ENCODE measurements around the gene PDE3A.

The PDE3A gene

DNA sequence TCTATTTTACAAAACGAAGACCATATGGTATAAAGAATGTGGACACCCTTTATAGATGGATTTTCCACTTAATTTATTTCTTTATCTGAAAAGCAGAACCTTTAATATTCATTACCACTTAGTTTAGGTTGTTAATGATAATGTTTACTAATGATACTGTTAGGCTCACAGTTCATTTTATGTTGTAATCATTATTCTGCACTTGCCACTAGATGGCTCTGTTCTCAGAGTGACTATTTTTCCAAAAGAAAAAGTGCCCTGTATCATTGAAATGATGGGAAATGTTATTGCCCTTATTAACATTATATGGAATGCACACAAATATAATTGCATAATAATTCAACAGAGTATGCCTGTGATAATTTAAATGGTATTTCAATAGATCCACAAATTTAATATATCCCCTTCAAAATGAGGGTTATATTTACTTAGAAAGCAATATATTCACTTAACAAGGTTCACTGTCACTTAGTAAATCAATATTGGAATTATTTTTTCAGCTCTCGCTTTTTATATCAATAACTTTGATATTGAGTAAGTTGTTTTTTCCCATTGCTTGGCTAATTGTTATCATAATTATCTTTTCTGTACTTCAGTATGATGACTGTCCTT, 95.7 kb downstream of the PDE3A start:
- Mint-ChIP-seq H3K9me3 (no peaks in the 10 kb centered on the region), H3K36me3 (ENCODE audit: low read depth) (no peaks in the 10 kb centered on the region), H3K4me3 (no peak overlapping the region), H3K27me3 (no peaks in the 10 kb centered on the region), H3K27ac (no peak overlapping the region), H3K4me1 (ENCODE audit: low read depth) (no peaks in the 10 kb centered on the region)
- intact Hi-C loops (cut with micrococcal nuclease) = no loop called here

DNA sequence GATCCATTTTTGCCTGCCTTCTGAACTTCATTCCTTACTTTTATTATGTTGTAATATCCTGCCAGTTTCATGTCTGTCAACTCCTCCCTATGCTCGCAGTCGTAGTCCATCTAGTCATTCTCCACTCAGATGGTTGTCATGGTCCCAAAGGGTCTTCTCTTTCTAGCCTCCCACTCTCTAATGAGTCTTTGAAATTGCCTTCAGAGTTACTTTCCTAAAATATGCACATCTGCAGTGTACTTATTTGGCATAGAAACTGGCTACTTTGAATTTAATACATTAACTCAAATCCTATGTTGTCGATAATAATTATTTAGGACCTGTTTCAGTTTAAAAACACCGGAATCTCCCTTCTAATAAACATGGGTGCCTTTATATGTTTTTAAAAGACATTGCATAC, 101.0 kb downstream of the PDE3A start:
- Mint-ChIP-seq H3K9me3 (no peaks in the 10 kb centered on the region), H3K27ac (no peak overlapping the region), H3K27me3 (no peaks in the 10 kb centered on the region), H3K36me3 (ENCODE audit: low read depth) (no peaks in the 10 kb centered on the region), H3K4me1 (ENCODE audit: low read depth) (no peaks in the 10 kb centered on the region), H3K4me3 (no peak overlapping the region)
- intact Hi-C loops (cut with micrococcal nuclease) = no loop called here

DNA sequence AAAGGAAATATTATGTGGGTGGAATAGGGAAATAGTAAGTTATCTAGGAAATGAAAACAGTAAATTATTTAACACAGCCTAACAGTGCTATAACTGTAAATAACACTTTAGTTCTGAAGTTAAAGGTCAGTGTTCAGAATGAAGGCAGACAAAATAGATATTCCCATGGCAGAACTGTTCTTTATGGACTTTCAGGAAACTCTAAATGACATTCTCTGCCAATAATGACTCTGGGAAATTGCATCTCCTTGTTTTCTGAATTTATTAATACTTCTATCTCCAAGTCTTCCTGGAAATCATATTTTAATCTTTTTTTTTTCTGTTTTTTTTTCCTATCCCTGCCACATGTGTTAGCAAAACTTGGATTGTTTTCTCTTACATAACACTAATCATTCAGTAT, 101.4 kb downstream of the PDE3A start:
- Mint-ChIP-seq H3K4me3 (no peak overlapping the region), H3K9me3 (no peaks in the 10 kb centered on the region), H3K36me3 (ENCODE audit: low read depth) (no peaks in the 10 kb centered on the region), H3K4me1 (ENCODE audit: low read depth) (no peaks in the 10 kb centered on the region), H3K27me3 (no peaks in the 10 kb centered on the region), H3K27ac (no peak overlapping the region)
- intact Hi-C loops (cut with micrococcal nuclease) = no loop called here

DNA sequence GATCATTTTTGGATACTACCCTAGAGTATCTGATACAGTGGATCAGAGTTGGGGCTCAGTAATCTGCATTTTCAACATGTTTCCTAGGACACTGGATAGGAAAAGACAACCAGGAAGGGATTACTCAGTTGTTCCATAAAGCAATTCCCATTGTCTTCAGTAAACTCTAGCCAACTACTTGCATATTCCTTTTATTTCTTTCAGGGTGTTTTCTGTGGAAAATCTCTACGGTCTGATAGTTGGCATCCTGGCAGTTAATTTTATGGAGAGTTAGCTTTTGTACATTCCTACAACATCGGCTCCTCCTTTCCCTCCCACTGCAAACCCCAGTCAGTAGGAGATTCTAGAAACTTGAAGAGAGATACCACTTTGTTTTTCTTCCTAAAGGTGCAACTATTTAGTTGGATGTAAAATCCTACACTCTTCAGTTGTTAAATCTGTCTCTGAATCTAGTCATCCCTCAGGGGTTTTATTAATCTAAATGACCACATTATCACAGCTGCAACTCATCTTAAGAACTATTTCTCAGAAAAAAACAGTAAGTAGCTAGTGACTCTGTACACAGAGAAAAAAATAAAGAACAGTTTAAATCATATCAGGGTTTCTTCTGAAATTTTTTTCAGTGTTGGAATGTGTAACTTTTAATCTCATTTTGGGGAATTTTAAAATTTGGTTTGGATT, 103.9 kb downstream of the PDE3A start:
- intact Hi-C loops (cut with micrococcal nuclease) = no loop called here
- Mint-ChIP-seq H3K36me3 (ENCODE audit: low read depth) (no peaks in the 10 kb centered on the region), H3K27me3 (no peaks in the 10 kb centered on the region), H3K9me3 (no peaks in the 10 kb centered on the region), H3K27ac (no peak overlapping the region), H3K4me3 (no peak overlapping the region), H3K4me1 (ENCODE audit: low read depth) (no peaks in the 10 kb centered on the region)

DNA sequence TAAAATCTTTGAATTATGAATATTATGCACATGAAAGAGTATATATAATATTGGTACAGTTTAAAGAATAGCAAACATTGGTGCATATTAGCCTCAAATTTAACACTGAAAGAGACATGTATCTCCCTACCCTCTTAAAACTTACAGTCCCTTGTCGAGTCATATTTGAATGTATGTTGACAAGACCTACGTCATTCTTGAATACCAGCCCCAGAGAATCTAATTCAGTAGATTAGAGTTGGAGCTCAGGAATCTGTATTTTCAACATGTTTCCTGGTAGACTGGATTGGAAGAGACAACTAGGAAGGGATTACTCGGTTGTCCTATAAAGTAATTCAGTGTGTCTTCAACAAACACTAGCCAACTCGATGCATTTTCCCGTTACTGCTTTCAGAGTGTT, 104.8 kb downstream of the PDE3A start:
- H3K27ac Mint-ChIP-seq = no peak overlapping the region
- intact Hi-C loops (cut with micrococcal nuclease) = no loop called here
- no peaks in the 10 kb centered on the region for H3K27me3 Mint-ChIP-seq
- no peaks in the 10 kb centered on the region for H3K36me3 Mint-ChIP-seq (ENCODE audit: low read depth)
- H3K4me1 Mint-ChIP-seq (ENCODE audit: low read depth) = no peaks in the 10 kb centered on the region
- no peaks in the 10 kb centered on the region for H3K9me3 Mint-ChIP-seq
- H3K4me3 Mint-ChIP-seq = no peak overlapping the region

DNA sequence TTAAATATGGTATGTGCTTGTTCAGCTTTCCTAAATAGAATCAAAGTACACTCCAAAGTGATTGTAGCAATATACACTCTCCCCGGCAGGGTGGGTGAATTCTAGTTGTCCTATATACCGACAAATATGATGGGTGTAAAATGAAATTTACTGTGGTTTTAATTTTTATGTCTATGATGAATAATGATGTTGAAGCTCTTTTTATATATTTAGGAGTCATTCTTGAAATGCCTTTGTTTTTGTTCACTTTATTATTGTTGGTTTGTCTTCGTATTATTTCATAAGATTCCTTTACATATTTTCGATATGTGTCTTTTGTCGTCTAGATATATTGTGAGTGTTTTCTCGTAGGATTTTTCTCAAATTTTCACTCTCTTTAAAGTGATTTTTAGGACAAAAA, 105.7 kb downstream of the PDE3A start:
- H3K4me1 Mint-ChIP-seq (ENCODE audit: low read depth) = no peaks in the 10 kb centered on the region
- H3K4me3 Mint-ChIP-seq = no peak overlapping the region
- H3K9me3 Mint-ChIP-seq = no peaks in the 10 kb centered on the region
- no peaks in the 10 kb centered on the region for H3K36me3 Mint-ChIP-seq (ENCODE audit: low read depth)
- intact Hi-C loops (cut with micrococcal nuclease) = no loop called here
- H3K27ac Mint-ChIP-seq = no peak overlapping the region
- H3K27me3 Mint-ChIP-seq = no peaks in the 10 kb centered on the region

- Mint-ChIP-seq H3K27ac (no peak overlapping the region), H3K9me3 (no peaks in the 10 kb centered on the region), H3K36me3 (ENCODE audit: low read depth) (no peaks in the 10 kb centered on the region), H3K4me1 (ENCODE audit: low read depth) (no peaks in the 10 kb centered on the region), H3K4me3 (no peak overlapping the region), H3K27me3 (no peaks in the 10 kb centered on the region)
- intact Hi-C loops (cut with micrococcal nuclease) = no loop called here
These were observed 106.1 kb downstream of the PDE3A start for GRCh38 chr12:20474443-20474842.

- Mint-ChIP-seq H3K27me3 (no peaks in the 10 kb centered on the region), H3K4me1 (ENCODE audit: low read depth) (no peaks in the 10 kb centered on the region), H3K36me3 (ENCODE audit: low read depth) (no peaks in the 10 kb centered on the region), H3K27ac (no peak overlapping the region), H3K9me3 (no peaks in the 10 kb centered on the region), H3K4me3 (no peak overlapping the region)
- intact Hi-C loops (cut with micrococcal nuclease) = no loop called here
These were observed 107.2 kb downstream of the PDE3A start for GRCh38 chr12:20475542-20475941.

DNA sequence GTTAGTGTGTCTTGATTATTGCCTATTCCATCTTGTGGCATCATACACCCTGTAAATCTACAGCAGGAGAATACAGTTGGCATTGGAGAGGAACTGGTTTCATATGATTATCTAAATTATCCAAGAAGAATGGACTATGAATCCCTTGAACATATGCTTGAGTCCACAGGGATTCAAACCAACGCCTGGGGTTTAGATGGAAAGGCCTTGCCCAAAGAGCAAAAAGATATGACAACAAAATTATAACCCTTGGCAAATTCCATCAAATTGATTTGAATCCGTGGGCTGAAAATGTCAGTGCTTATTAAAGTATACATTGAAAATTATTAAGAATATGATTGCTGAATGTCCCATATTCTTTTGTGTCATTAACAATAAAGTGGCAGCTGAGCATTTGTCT, 108.2 kb downstream of the PDE3A start:
- Mint-ChIP-seq H3K36me3 (ENCODE audit: low read depth) (no peaks in the 10 kb centered on the region), H3K27me3 (no peaks in the 10 kb centered on the region), H3K4me1 (ENCODE audit: low read depth) (no peaks in the 10 kb centered on the region), H3K27ac (no peak overlapping the region), H3K4me3 (no peak overlapping the region), H3K9me3 (no peaks in the 10 kb centered on the region)
- intact Hi-C loops (cut with micrococcal nuclease) = no loop called here

- no peak overlapping the region for H3K4me3 Mint-ChIP-seq
- no peaks in the 10 kb centered on the region for H3K9me3 Mint-ChIP-seq
- no peaks in the 10 kb centered on the region for H3K27me3 Mint-ChIP-seq
- intact Hi-C loops (cut with micrococcal nuclease) = no loop called here
- H3K27ac Mint-ChIP-seq = no peak overlapping the region
- H3K36me3 Mint-ChIP-seq (ENCODE audit: low read depth) = no peaks in the 10 kb centered on the region
- no peaks in the 10 kb centered on the region for H3K4me1 Mint-ChIP-seq (ENCODE audit: low read depth)
These were observed 108.9 kb downstream of the PDE3A start for GRCh38 chr12:20477255-20477654.

DNA sequence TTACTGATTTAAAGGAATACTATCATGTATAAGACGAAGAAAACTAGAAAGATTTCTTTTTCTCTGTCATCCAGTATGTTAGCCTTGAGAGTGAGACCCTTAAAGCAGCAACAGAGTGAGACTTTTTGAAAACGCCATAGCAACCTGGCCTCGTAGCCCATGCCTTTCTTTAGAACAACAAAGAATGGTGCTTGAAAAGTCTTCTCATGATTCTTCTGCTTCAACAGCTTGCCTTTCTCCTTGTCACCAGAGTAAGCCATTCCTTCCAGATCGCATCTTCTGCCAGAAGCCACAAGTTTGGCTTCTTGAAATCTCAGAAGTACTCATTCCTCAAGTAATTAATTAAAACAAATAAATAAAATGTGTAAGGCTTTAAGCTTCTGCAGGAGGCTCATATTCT, 109.3 kb downstream of the PDE3A start:
- intact Hi-C loops (cut with micrococcal nuclease) = no loop called here
- H3K9me3 Mint-ChIP-seq = no peaks in the 10 kb centered on the region
- no peak overlapping the region for H3K27ac Mint-ChIP-seq
- no peaks in the 10 kb centered on the region for H3K4me1 Mint-ChIP-seq (ENCODE audit: low read depth)
- H3K27me3 Mint-ChIP-seq = no peaks in the 10 kb centered on the region
- no peak overlapping the region for H3K4me3 Mint-ChIP-seq
- no peaks in the 10 kb centered on the region for H3K36me3 Mint-ChIP-seq (ENCODE audit: low read depth)

DNA sequence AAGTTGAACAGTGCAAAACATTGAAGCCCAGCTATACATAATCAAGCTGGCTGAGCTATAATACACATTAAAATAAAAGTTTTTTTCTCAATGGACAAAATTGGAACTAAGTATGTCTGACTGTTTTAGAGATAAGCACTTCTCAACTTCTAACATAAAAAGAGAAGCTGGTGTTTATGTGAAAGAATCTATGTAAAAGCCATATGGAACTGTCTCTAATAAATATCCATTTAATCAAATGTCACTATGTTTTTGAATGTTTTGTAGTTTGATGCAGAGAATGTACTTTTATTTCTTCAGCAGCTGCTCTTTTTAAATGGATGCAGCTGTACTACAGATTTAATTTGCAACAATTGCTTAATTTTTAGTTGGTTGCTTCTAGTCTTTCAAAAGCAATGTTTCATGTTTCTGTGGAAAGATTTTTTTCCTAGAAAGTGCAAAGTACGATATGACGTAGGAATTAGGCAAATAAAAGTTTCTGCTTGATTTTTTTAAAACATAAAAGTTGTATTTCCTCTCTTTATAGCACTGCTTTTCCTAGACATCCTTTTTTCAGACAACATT, 114.2 kb downstream of the PDE3A start:
- no peaks in the 10 kb centered on the region for H3K4me1 Mint-ChIP-seq (ENCODE audit: low read depth)
- no peaks in the 10 kb centered on the region for H3K9me3 Mint-ChIP-seq
- no peak overlapping the region for H3K27ac Mint-ChIP-seq
- H3K36me3 Mint-ChIP-seq (ENCODE audit: low read depth) = no peaks in the 10 kb centered on the region
- H3K4me3 Mint-ChIP-seq = no peak overlapping the region
- H3K27me3 Mint-ChIP-seq = no peaks in the 10 kb centered on the region
- intact Hi-C loops (cut with micrococcal nuclease) = no loop called here

- intact Hi-C loops (cut with micrococcal nuclease) = no loop called here
- no peak overlapping the region for H3K4me3 Mint-ChIP-seq
- no peaks in the 10 kb centered on the region for H3K36me3 Mint-ChIP-seq (ENCODE audit: low read depth)
- H3K27me3 Mint-ChIP-seq = no peaks in the 10 kb centered on the region
- no peak overlapping the region for H3K27ac Mint-ChIP-seq
- H3K9me3 Mint-ChIP-seq = no peaks in the 10 kb centered on the region
- H3K4me1 Mint-ChIP-seq (ENCODE audit: low read depth) = no peaks in the 10 kb centered on the region
These were observed 115.4 kb downstream of the PDE3A start for GRCh38 chr12:20483776-20484175.

DNA sequence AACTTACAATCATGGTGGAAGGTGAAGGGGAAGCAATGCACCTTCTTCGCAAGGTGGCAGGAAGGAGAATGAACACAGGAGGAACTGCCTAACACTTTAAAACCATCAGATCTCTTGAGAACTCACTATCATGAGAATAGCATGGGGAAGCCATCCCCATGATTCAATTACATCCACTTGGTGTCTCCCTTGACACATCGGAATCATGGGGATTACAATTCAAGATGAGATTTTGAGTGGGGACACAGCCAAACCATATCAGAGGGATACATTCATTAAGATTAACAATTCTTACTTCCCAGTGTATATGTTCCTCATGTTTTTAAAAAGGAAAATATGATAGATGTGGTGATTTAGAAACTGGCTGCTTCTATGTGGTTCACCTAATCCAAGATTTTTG, 117.9 kb downstream of the PDE3A start:
- intact Hi-C loops (cut with micrococcal nuclease) = no loop called here
- H3K27me3 Mint-ChIP-seq = no peaks in the 10 kb centered on the region
- no peaks in the 10 kb centered on the region for H3K9me3 Mint-ChIP-seq
- no peak overlapping the region for H3K27ac Mint-ChIP-seq
- no peaks in the 10 kb centered on the region for H3K36me3 Mint-ChIP-seq (ENCODE audit: low read depth)
- no peak overlapping the region for H3K4me3 Mint-ChIP-seq
- no peaks in the 10 kb centered on the region for H3K4me1 Mint-ChIP-seq (ENCODE audit: low read depth)

DNA sequence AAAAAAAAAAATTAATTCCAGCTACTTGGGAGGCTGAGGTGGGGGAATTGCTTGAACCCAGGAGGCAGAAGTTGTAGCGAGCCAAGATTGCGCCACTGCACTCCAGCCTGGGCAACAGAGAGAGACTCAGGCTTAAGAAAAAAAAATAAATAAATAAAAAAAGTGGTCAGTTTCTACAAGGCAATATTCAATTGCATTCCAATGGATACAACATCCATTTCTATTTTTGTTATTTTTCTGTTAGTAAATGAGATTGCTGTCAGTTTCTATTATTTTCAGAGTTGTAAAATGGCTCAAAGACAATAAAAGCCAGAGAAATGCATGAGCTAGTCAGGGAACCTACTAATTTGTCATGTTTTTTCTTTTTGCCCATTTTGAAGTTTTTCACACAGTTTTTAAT, 119.2 kb downstream of the PDE3A start:
- Mint-ChIP-seq H3K36me3 (ENCODE audit: low read depth) (no peaks in the 10 kb centered on the region), H3K9me3 (no peaks in the 10 kb centered on the region), H3K4me1 (ENCODE audit: low read depth) (peaks cover 6% of the 10 kb centered on the region), H3K27ac (no peak overlapping the region), H3K27me3 (no peaks in the 10 kb centered on the region), H3K4me3 (no peak overlapping the region)
- intact Hi-C loops (cut with micrococcal nuclease) = no loop called here
